GM21723 (cell line): Measurements from ENCODE around the gene TMPO.
A peak's percentile ranks its signal among the peaks of the same experiment; 100 is the strongest.
"Not testable (repeated sequence)": the region's sequence is repeated elsewhere in the genome, so short reads cannot be mapped to it uniquely, and the experiment has no call there.

Experiments used
- ATAC-seq: cut with Tn5 transposase; IDR thresholded peaks from one replicate; pipeline ENCODE4 v1.9.1; 2021; ENCODE audit warnings: mild to moderate bottlenecking, moderate library complexity; ENCODE audit not compliant: unreplicated experiment

The TMPO gene

GRCh38 chr12:98578821-98579220 lies 63.4 kb downstream of the TMPO start:
- ATAC-seq, result no peak

- no peak for ATAC-seq
These were observed 64.0 kb downstream of the TMPO start for GRCh38 chr12:98579347-98579746.

GRCh38 chr12:98579835-98580234 lies 64.4 kb downstream of the TMPO start:
- ATAC-seq, result no peak

GRCh38 chr12:98580695-98581094 lies 65.3 kb downstream of the TMPO start:
- no peak for ATAC-seq

- ATAC-seq, result no peak
These were observed 65.7 kb downstream of the TMPO start for GRCh38 chr12:98581101-98581500.

GRCh38 chr12:98582093-98582492 lies 66.7 kb downstream of the TMPO start:
- ATAC-seq, result no peak

GRCh38 chr12:98587084-98587483 lies 71.7 kb downstream of the TMPO start:
- no peak for ATAC-seq

- no peak for ATAC-seq
These were observed 75.8 kb downstream of the TMPO start for GRCh38 chr12:98591209-98591608.

- peak; percentile 9 for ATAC-seq
These were observed 77.5 kb downstream of the TMPO start for GRCh38 chr12:98592825-98593322.

GRCh38 chr12:98593351-98594049 lies 78.1 kb downstream of the TMPO start, which contains the start of gene SLC25A3:
TSS of gene SLC25A3 (plus strand) at chr12:98593686. CDS start at chr12:98593979, 293 bp downstream.
- ATAC-seq, result peak; percentile 99

- peak; percentile 9 for ATAC-seq
These were observed 78.9 kb downstream of the TMPO start for GRCh38 chr12:98594050-98594835.

- ATAC-seq, result no peak
These were observed 80.0 kb downstream of the TMPO start for GRCh38 chr12:98595243-98595988.

GRCh38 chr12:98597313-98597712 lies 81.9 kb downstream of the TMPO start:
- ATAC-seq, result not testable (repeated sequence)
